WTC11 (cell line): ENCODE data around the gene SLC8B1. TPM values are rescaled to one million over a fixed set of nuclear protein-coding genes. Genes with fewer than 3 reads are reported as not detected.

ENCODE experiments used
- ATAC-seq: fragments of 200-7000 bp; cut with Tn5 transposase; 2 replicates; pipeline ENCODE4 v1.10.0; 2021; ENCODE audit warnings: mild to moderate bottlenecking, moderate library complexity
- CTCF ChIA-PET: fragments of 300-600 bp; sonication (Branson Sonifier 250); formaldehyde crosslinking; loops from one replicate; lab custom pipeline; 2021; ENCODE audit warnings: antibody characterized with exemption; lab: Charles Lee
- POLR2A ChIA-PET: fragments of 350-600 bp; sonication (Branson Sonifier 250); formaldehyde crosslinking; loops from one replicate; lab custom pipeline; 2021; ENCODE audit warnings: antibody characterized with exemption; lab: Charles Lee
- DNase-seq: peaks from one replicate; pipeline ENCODE4 v3.0.0; 2021; ENCODE audit warnings: low spot score
- H3K27ac Mint-ChIP-seq: 2 replicates; pipeline ENCODE4 v1.8.0; 2021; ENCODE audit warnings: mixed read lengths
- H3K27me3 Mint-ChIP-seq: 2 replicates; pipeline ENCODE4 v1.8.0; 2021; ENCODE audit warnings: low read depth, mild to moderate bottlenecking, moderate library complexity, mixed read lengths
- H3K36me3 Mint-ChIP-seq: 2 replicates; pipeline ENCODE4 v1.8.0; 2021; ENCODE audit warnings: mixed read lengths
- H3K4me1 Mint-ChIP-seq: 2 replicates; pipeline ENCODE4 v1.8.0; 2022; ENCODE audit warnings: mixed read lengths
- H3K4me3 Mint-ChIP-seq: 2 replicates; pipeline ENCODE4 v1.8.0; 2021; ENCODE audit warnings: mild to moderate bottlenecking, moderate library complexity, mixed read lengths
- H3K9me3 Mint-ChIP-seq: 2 replicates; pipeline ENCODE4 v1.8.0; 2021; ENCODE audit warnings: mixed read lengths
- ATF3 ChIP-seq: sonication (generic); formaldehyde crosslinking; conservative IDR thresholded peaks from 2 replicates; pipeline ENCODE4 v1.8.1; 2022; ENCODE audit warnings: mild to moderate bottlenecking, missing genetic modification reagents
- E2F5 ChIP-seq: sonication (generic); formaldehyde crosslinking; IDR thresholded peaks from 2 replicates; pipeline ENCODE4 v1.8.1; 2022; ENCODE audit warnings: mild to moderate bottlenecking, moderate library complexity, missing genetic modification reagents
- ELF4 ChIP-seq: sonication (generic); formaldehyde crosslinking; IDR thresholded peaks from 2 replicates; pipeline ENCODE4 v1.8.1; 2022; ENCODE audit warnings: low read depth, mild to moderate bottlenecking, moderate library complexity, missing genetic modification reagents
- EMX1 ChIP-seq: fragments of 250-450 bp; sonication (Bioruptor Pico); IDR thresholded peaks from 2 replicates; pipeline ENCODE4 v1.8.0; 2021; ENCODE audit warnings: mild to moderate bottlenecking
- ETV6 ChIP-seq: sonication (generic); formaldehyde crosslinking; IDR thresholded peaks from 2 replicates; pipeline ENCODE4 v1.8.1; 2022; ENCODE audit warnings: mild to moderate bottlenecking, missing genetic modification reagents
- IRF1 ChIP-seq: sonication (generic); formaldehyde crosslinking; IDR thresholded peaks from 2 replicates; pipeline ENCODE4 v1.8.0; 2023; ENCODE audit warnings: missing genetic modification reagents
- MLX ChIP-seq: sonication (generic); formaldehyde crosslinking; IDR thresholded peaks from 2 replicates; pipeline ENCODE4 v1.8.1; 2023; ENCODE audit warnings: mild to moderate bottlenecking, missing genetic modification reagents, moderate library complexity
- RORB ChIP-seq: fragments of 250-450 bp; sonication (Bioruptor Pico); IDR thresholded peaks from 2 replicates; pipeline ENCODE4 v1.9.0; 2021; ENCODE audit warnings: mild to moderate bottlenecking
- ZNF396 ChIP-seq: fragments of 250-450 bp; sonication (Bioruptor Pico); IDR thresholded peaks from 2 replicates; pipeline ENCODE4 v1.8.0; 2021; ENCODE audit warnings: mild to moderate bottlenecking, moderate library complexity, borderline replicate concordance
- ZNF671 ChIP-seq: fragments of 250-450 bp; sonication (Bioruptor Pico); IDR thresholded peaks from 2 replicates; pipeline ENCODE4 v1.8.0; 2021; ENCODE audit warnings: mild to moderate bottlenecking
- total RNA-seq: library from RNA; stranded (reverse); gene quantifications from 3 replicates; pipeline ENCODE4 v1.2.3, GENCODE V29; 2021
- TF ChIP-seq, protein P1 (sequence below): fragments of 250-450 bp; sonication (Bioruptor Pico); IDR thresholded peaks from 2 replicates; pipeline ENCODE4 v1.9.0; 2021; ENCODE audit warnings: mild to moderate bottlenecking
- TF ChIP-seq, protein P2 (sequence below): sonication (generic); formaldehyde crosslinking; IDR thresholded peaks from 2 replicates; pipeline ENCODE4 v1.8.0; 2023; ENCODE audit warnings: mild to moderate bottlenecking, missing genetic modification reagents
- TF ChIP-seq, protein P3 (sequence below): fragments of 250-450 bp; sonication (Bioruptor Pico); IDR thresholded peaks from 2 replicates; pipeline ENCODE4 v1.9.0; 2021; ENCODE audit warnings: moderate library complexity, mild to moderate bottlenecking, inconsistent platforms, borderline replicate concordance
- TF ChIP-seq, protein P4 (sequence below): sonication (generic); formaldehyde crosslinking; IDR thresholded peaks from 2 replicates; pipeline ENCODE4 v1.8.1; 2022; ENCODE audit warnings: low read depth, missing genetic modification reagents, borderline replicate concordance
- TF ChIP-seq, protein P5 (sequence below): fragments of 250-450 bp; sonication (Bioruptor Pico); IDR thresholded peaks from 2 replicates; pipeline ENCODE4 v1.8.0; 2021; ENCODE audit warnings: mild to moderate bottlenecking

The SLC8B1 gene
- total RNA-seq, 1 experiment from 2014 or later, result 13.8 TPM

GRCh38 chr12:113339540-113339939 is 4.6 kb upstream of the SLC8B1 start:
- Mint-ChIP-seq H3K9me3 (no peaks in the 10 kb centered on the region), H3K4me1 (peaks cover 18% of the 10 kb centered on the region), H3K4me3 (no peak overlapping the region), H3K27me3 (peaks cover 7% of the 10 kb centered on the region), H3K36me3 (no peaks in the 10 kb centered on the region), H3K27ac (no peak overlapping the region)
- ChIA-PET POLR2A (no interaction called here), CTCF (no interaction called here)
- no peak for ATAC-seq
- DNase-seq, result no peak
- TF ChIP-seq ETV6, result no peak
- TF ChIP-seq, protein P1, sequence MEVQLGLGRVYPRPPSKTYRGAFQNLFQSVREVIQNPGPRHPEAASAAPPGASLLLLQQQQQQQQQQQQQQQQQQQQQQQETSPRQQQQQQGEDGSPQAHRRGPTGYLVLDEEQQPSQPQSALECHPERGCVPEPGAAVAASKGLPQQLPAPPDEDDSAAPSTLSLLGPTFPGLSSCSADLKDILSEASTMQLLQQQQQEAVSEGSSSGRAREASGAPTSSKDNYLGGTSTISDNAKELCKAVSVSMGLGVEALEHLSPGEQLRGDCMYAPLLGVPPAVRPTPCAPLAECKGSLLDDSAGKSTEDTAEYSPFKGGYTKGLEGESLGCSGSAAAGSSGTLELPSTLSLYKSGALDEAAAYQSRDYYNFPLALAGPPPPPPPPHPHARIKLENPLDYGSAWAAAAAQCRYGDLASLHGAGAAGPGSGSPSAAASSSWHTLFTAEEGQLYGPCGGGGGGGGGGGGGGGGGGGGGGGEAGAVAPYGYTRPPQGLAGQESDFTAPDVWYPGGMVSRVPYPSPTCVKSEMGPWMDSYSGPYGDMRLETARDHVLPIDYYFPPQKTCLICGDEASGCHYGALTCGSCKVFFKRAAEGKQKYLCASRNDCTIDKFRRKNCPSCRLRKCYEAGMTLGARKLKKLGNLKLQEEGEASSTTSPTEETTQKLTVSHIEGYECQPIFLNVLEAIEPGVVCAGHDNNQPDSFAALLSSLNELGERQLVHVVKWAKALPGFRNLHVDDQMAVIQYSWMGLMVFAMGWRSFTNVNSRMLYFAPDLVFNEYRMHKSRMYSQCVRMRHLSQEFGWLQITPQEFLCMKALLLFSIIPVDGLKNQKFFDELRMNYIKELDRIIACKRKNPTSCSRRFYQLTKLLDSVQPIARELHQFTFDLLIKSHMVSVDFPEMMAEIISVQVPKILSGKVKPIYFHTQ (CRISPR knock-in tag), result no peak
- TF ChIP-seq ZNF671 (CRISPR knock-in tag), result no peak
- TF ChIP-seq, protein P2, sequence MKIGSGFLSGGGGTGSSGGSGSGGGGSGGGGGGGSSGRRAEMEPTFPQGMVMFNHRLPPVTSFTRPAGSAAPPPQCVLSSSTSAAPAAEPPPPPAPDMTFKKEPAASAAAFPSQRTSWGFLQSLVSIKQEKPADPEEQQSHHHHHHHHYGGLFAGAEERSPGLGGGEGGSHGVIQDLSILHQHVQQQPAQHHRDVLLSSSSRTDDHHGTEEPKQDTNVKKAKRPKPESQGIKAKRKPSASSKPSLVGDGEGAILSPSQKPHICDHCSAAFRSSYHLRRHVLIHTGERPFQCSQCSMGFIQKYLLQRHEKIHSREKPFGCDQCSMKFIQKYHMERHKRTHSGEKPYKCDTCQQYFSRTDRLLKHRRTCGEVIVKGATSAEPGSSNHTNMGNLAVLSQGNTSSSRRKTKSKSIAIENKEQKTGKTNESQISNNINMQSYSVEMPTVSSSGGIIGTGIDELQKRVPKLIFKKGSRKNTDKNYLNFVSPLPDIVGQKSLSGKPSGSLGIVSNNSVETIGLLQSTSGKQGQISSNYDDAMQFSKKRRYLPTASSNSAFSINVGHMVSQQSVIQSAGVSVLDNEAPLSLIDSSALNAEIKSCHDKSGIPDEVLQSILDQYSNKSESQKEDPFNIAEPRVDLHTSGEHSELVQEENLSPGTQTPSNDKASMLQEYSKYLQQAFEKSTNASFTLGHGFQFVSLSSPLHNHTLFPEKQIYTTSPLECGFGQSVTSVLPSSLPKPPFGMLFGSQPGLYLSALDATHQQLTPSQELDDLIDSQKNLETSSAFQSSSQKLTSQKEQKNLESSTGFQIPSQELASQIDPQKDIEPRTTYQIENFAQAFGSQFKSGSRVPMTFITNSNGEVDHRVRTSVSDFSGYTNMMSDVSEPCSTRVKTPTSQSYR (CRISPR knock-in tag), result no peak
- TF ChIP-seq EMX1 (CRISPR knock-in tag), result no peak
- no peak for TF ChIP-seq ZNF396 (CRISPR knock-in tag)
- TF ChIP-seq ATF3 (CRISPR knock-in tag), result no peak
- TF ChIP-seq, protein P3, sequence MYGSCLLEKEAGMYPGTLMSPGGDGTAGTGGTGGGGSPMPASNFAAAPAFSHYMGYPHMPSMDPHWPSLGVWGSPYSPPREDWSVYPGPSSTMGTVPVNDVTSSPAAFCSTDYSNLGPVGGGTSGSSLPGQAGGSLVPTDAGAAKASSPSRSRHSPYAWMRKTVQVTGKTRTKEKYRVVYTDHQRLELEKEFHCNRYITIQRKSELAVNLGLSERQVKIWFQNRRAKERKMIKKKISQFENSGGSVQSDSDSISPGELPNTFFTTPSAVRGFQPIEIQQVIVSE (CRISPR knock-in tag), result no peak
- no peak for TF ChIP-seq MLX (CRISPR knock-in tag)
- TF ChIP-seq, protein P4, sequence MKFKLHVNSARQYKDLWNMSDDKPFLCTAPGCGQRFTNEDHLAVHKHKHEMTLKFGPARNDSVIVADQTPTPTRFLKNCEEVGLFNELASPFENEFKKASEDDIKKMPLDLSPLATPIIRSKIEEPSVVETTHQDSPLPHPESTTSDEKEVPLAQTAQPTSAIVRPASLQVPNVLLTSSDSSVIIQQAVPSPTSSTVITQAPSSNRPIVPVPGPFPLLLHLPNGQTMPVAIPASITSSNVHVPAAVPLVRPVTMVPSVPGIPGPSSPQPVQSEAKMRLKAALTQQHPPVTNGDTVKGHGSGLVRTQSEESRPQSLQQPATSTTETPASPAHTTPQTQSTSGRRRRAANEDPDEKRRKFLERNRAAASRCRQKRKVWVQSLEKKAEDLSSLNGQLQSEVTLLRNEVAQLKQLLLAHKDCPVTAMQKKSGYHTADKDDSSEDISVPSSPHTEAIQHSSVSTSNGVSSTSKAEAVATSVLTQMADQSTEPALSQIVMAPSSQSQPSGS (CRISPR knock-in tag), result no peak
- no peak for TF ChIP-seq ELF4 (CRISPR knock-in tag)
- no peak for TF ChIP-seq E2F5 (CRISPR knock-in tag)
- no peak for TF ChIP-seq RORB (CRISPR knock-in tag)
- no peak for TF ChIP-seq IRF1
- TF ChIP-seq, protein P5, sequence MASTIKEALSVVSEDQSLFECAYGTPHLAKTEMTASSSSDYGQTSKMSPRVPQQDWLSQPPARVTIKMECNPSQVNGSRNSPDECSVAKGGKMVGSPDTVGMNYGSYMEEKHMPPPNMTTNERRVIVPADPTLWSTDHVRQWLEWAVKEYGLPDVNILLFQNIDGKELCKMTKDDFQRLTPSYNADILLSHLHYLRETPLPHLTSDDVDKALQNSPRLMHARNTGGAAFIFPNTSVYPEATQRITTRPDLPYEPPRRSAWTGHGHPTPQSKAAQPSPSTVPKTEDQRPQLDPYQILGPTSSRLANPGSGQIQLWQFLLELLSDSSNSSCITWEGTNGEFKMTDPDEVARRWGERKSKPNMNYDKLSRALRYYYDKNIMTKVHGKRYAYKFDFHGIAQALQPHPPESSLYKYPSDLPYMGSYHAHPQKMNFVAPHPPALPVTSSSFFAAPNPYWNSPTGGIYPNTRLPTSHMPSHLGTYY (CRISPR knock-in tag), result no peak
